ENCODE data around the gene HIPK2. TPM values are rescaled to one million over a fixed set of nuclear protein-coding genes. Genes with fewer than 3 reads are reported as not detected.

HIPK2 gene
- total and polyA plus RNA-seq, 8 donors: 3.4 to 103 (median 38.6) TPM

- 92 to 100% (median 98%) methylated on average over 2 of the region's 2 CpGs for WGBS, 5 donors
- Histone ChIP-seq H3K27ac (peak overlapping the region in 1 of 5 donors; percentile 5), H3K36me3 (peaks cover 0 to 14% (median 0%) of the 10 kb centered on the region in 4 donors), H3K4me3 (no peak overlapping the region), H3K9me3 (no peaks in the 10 kb centered on the region), H3K27me3 (no peaks in the 10 kb centered on the region), H3K4me1 (peaks cover 44 to 71% (median 59%) of the 10 kb centered on the region in 4 donors)
- no peak for DNase-seq
- intact Hi-C loops (cut with DNase I; ENCODE audit: low total_unique reads): no loop called here
- TF ChIP-seq EP300 (IDR thresholded peaks at IDR 0.05): no peak
- TF ChIP-seq CTCF (IDR thresholded peaks at IDR 0.05): no peak
- TF ChIP-seq POLR2A (IDR thresholded peaks at IDR 0.05): no peak
- no peak for TF ChIP-seq POLR2AphosphoS5 (IDR thresholded peaks at IDR 0.05)
These were observed 101.4 kb downstream of the HIPK2 start for GRCh38 chr7:139676390-139676789.

GRCh38 chr7:139675127-139676125 lies 102.4 kb downstream of the HIPK2 start:
- Histone ChIP-seq H3K27ac (peak overlapping the region in 1 of 5 donors; percentile 5), H3K9me3 (no peaks in the 10 kb centered on the region), H3K4me1 (peaks cover 35 to 63% (median 50%) of the 10 kb centered on the region in 4 donors), H3K4me3 (no peak overlapping the region), H3K36me3 (peaks cover 0 to 14% (median 0%) of the 10 kb centered on the region in 4 donors), H3K27me3 (no peaks in the 10 kb centered on the region)
- intact Hi-C loops (cut with DNase I; ENCODE audit: low total_unique reads): no loop called here
- TF ChIP-seq EP300 (IDR thresholded peaks at IDR 0.05) (no peak), POLR2A (IDR thresholded peaks at IDR 0.05) (no peak), POLR2AphosphoS5 (IDR thresholded peaks at IDR 0.05) (no peak), CTCF (IDR thresholded peaks at IDR 0.05) (no peak)
- WGBS, 5 donors: 71 to 81% (median 79%) methylated on average over 12 of the region's 12 CpGs
- DNase-seq: no peak

- TF ChIP-seq POLR2AphosphoS5 (IDR thresholded peaks at IDR 0.05) (no peak), EP300 (IDR thresholded peaks at IDR 0.05) (no peak), CTCF (IDR thresholded peaks at IDR 0.05) (no peak), POLR2A (IDR thresholded peaks at IDR 0.05) (no peak)
- Histone ChIP-seq H3K27me3 (no peaks in the 10 kb centered on the region), H3K4me1 (peaks cover 28 to 63% (median 45%) of the 10 kb centered on the region in 4 donors), H3K4me3 (no peak overlapping the region), H3K36me3 (peaks cover 0 to 14% (median 0%) of the 10 kb centered on the region in 4 donors), H3K9me3 (no peaks in the 10 kb centered on the region), H3K27ac (no peak overlapping the region)
- intact Hi-C loops (cut with DNase I; ENCODE audit: low total_unique reads): no loop called here
- DNase-seq: no peak
- WGBS, 5 donors: 54 to 86% (median 80%) methylated on average over 8 of the region's 8 CpGs
These were observed 103.1 kb downstream of the HIPK2 start for GRCh38 chr7:139674752-139675126.

- no peaks in the 10 kb centered on the region for H3K27me3 ChIP-seq
- no peak overlapping the region for H3K4me3 ChIP-seq
- peaks cover 0 to 14% (median 0%) of the 10 kb centered on the region in 4 donors for H3K36me3 ChIP-seq
- no peak for DNase-seq
- no peak overlapping the region for H3K27ac ChIP-seq
- no peak for TF ChIP-seq POLR2A (IDR thresholded peaks at IDR 0.05)
- TF ChIP-seq POLR2AphosphoS5 (IDR thresholded peaks at IDR 0.05): no peak
- no peak for TF ChIP-seq EP300 (IDR thresholded peaks at IDR 0.05)
- no peak for TF ChIP-seq CTCF (IDR thresholded peaks at IDR 0.05)
- intact Hi-C loops (cut with DNase I; ENCODE audit: low total_unique reads): no loop called here
- no peaks in the 10 kb centered on the region for H3K9me3 ChIP-seq
- H3K4me1 ChIP-seq: peaks cover 24 to 63% (median 43%) of the 10 kb centered on the region in 4 donors
- 85 to 92% (median 89%) methylated on average over 9 to 10 of the region's 10 CpGs for WGBS, 5 donors
These were observed 103.5 kb downstream of the HIPK2 start for GRCh38 chr7:139674341-139674740.

All from stomach (tissue), 9 donors.